H1 (cell line): ENCODE results near the gene MSI2.

ENCODE experiments used
- CTCF ChIP-seq, 3 experiments: IDR thresholded peaks; 1 replicate in 2 of 3; 2 replicates in 1 of 3; pipeline versions ENCODE4 v1.5.1 to v1.6.1; 2011; ENCODE audit warnings: low read length in 3 of 3, mild to moderate bottlenecking in 3 of 3, inconsistent platforms in 2 of 3, low read depth in 1 of 3, moderate library complexity in 1 of 3; ENCODE audit not compliant: insufficient read depth in 1 of 3; ENCODE audit errors: control extremely low read depth in 1 of 3
- GABPA ChIP-seq: IDR thresholded peaks from 2 replicates; pipeline ENCODE4 v1.6.1; 2011; ENCODE audit warnings: mild to moderate bottlenecking, low read length, moderate library complexity, borderline replicate concordance; ENCODE audit not compliant: insufficient read depth

- TF ChIP-seq CTCF (IDR thresholded peaks at IDR 0.05; ENCODE audit: control extremely low read depth in 1 of 3, insufficient read depth in 1 of 3, low read depth in 1 of 3, low read length in 3 of 3) (no peak), GABPA (no peak)
Measured at GRCh38 chr17:57521606-57522005, 265.3 kb downstream of the MSI2 start.
